CD14-positive monocyte (primary cell): ENCODE results near the gene CTNND2. TPM values are rescaled to one million over a fixed set of nuclear protein-coding genes. Genes with fewer than 3 reads are reported as not detected.

Experiments used
- DNase-seq, 3 donors: peaks; one replicate each; pipeline ENCODE4 v3.0.0-alpha.2; 2011 to 2022
- H2AFZ ChIP-seq: 2 replicates; pipeline ENCODE4 v1.6.0; 2012; ENCODE audit warnings: mild to moderate bottlenecking, low read depth, low read length, inconsistent platforms; ENCODE audit not compliant: insufficient read depth, poor library complexity, severe bottlenecking
- H3K27ac ChIP-seq, 2 donors: 1 replicate in 1 of 2; 2 replicates in 1 of 2; pipeline ENCODE4 v1.5.1; 2012 to 2013; ENCODE audit warnings: low read length in 2 of 2, control low read depth in 1 of 2, inconsistent platforms in 1 of 2, low read depth in 1 of 2, mild to moderate bottlenecking in 1 of 2
- H3K27me3 ChIP-seq, 2 donors: one replicate each; pipeline versions ENCODE4 v1.6.0 to v1.6.1; 2011 to 2013; ENCODE audit warnings: low read length in 2 of 2; ENCODE audit not compliant: control insufficient read depth in 2 of 2, insufficient read depth in 2 of 2
- H3K36me3 ChIP-seq, 2 donors: replicated peaks in 1 of 2; 1 replicate in 1 of 2; 2 replicates in 1 of 2; pipeline versions ENCODE4 v1.5.1 to v1.6.1; 2012 to 2013; ENCODE audit warnings: low read length in 2 of 2, control low read depth in 1 of 2, inconsistent platforms in 1 of 2, mild to moderate bottlenecking in 1 of 2; ENCODE audit not compliant: insufficient read depth in 2 of 2, control insufficient read depth in 1 of 2
- H3K4me1 ChIP-seq, 2 donors: 1 replicate in 1 of 2; 2 replicates in 1 of 2; pipeline versions ENCODE4 v1.5.1 to v1.6.1; 2012 to 2013; ENCODE audit warnings: low read length in 2 of 2, control low read depth in 1 of 2, inconsistent platforms in 1 of 2, mild to moderate bottlenecking in 1 of 2, moderate library complexity in 1 of 2; ENCODE audit not compliant: insufficient read depth in 2 of 2, control insufficient read depth in 1 of 2
- H3K4me2 ChIP-seq: replicated peaks from 2 replicates; pipeline ENCODE3; 2012; ENCODE audit warnings: low read length, moderate library complexity, mild to moderate bottlenecking; ENCODE audit not compliant: poor library complexity, severe bottlenecking; ENCODE audit errors: extremely low read depth
- H3K4me3 ChIP-seq, 3 experiments: fragments of 200-600 bp in 1 of 3; sonication (generic) in 1 of 3; replicated peaks in 1 of 3; 1 replicate in 2 of 3; 2 replicates in 1 of 3; pipeline ENCODE4 v1.5.1; 2011 to 2013; ENCODE audit warnings: low read length in 3 of 3, mild to moderate bottlenecking in 3 of 3, control low read depth in 2 of 3, low read depth in 2 of 3, inconsistent platforms in 1 of 3, moderate library complexity in 1 of 3
- H3K79me2 ChIP-seq: 2 replicates; pipeline ENCODE4 v1.6.0; 2012; ENCODE audit warnings: mild to moderate bottlenecking, control low read depth, inconsistent platforms, low read length, moderate library complexity; ENCODE audit not compliant: insufficient read depth
- H3K9ac ChIP-seq: 2 replicates; pipeline ENCODE4 v1.6.0; 2017; ENCODE audit warnings: low read length, mild to moderate bottlenecking; ENCODE audit not compliant: insufficient read depth, poor library complexity, severe bottlenecking
- H3K9me3 ChIP-seq, 2 donors: replicated peaks in 1 of 2; 1 replicate in 1 of 2; 2 replicates in 1 of 2; pipeline versions ENCODE4 v1.5.1 to v1.6.1; 2012 to 2013; ENCODE audit warnings: low read length in 2 of 2, control low read depth in 1 of 2; ENCODE audit not compliant: control insufficient read depth in 1 of 2, insufficient read depth in 1 of 2
- H4K20me1 ChIP-seq: 2 replicates; pipeline ENCODE4 v1.6.0; 2012; ENCODE audit warnings: mild to moderate bottlenecking, low read length, control low read depth, moderate library complexity; ENCODE audit not compliant: insufficient read depth
- H3K27ac Mint-ChIP-seq, 7 donors: one replicate each; pipeline ENCODE4 v1.8.0; 2020; ENCODE audit warnings: mild to moderate bottlenecking in 7 of 7, mixed read lengths in 7 of 7, moderate library complexity in 6 of 7, inconsistent platforms in 2 of 7
- H3K27me3 Mint-ChIP-seq, 3 donors: one replicate each; pipeline ENCODE4 v1.8.0; 2021 to 2022; ENCODE audit warnings: low read depth in 3 of 3, mild to moderate bottlenecking in 3 of 3, mixed read lengths in 3 of 3, moderate library complexity in 3 of 3, inconsistent platforms in 1 of 3
- H3K36me3 Mint-ChIP-seq, 2 donors: one replicate each; pipeline ENCODE4 v1.8.0; 2020; ENCODE audit warnings: mixed read lengths in 2 of 2, inconsistent platforms in 1 of 2, mild to moderate bottlenecking in 1 of 2
- H3K4me1 Mint-ChIP-seq: one replicate; pipeline ENCODE4 v1.8.0; 2020; ENCODE audit warnings: mild to moderate bottlenecking, mixed read lengths
- H3K4me3 Mint-ChIP-seq, 2 donors: one replicate each; pipeline ENCODE4 v1.8.0; 2020; ENCODE audit warnings: mild to moderate bottlenecking in 2 of 2, mixed read lengths in 2 of 2, moderate library complexity in 1 of 2
- H3K9me3 Mint-ChIP-seq, 7 donors: one replicate each; pipeline ENCODE4 v1.8.0; 2020 to 2022; ENCODE audit warnings: mixed read lengths in 7 of 7, mild to moderate bottlenecking in 6 of 7, moderate library complexity in 6 of 7, inconsistent platforms in 2 of 7
- WGBS: methylation state at CpG from one replicate; pipeline ENCODE4 v1.1.5; 2013; ENCODE audit warnings: missing lambda C conversion rate; ENCODE audit not compliant: insufficient coverage; 5-methylcytosine and 5-hydroxymethylcytosine counted together
- intact Hi-C, 2 donors: fragments of 100-400 bp; cut with micrococcal nuclease; formaldehyde crosslinking; loops; one replicate each; pipeline versions ENCODE4 v1.15.0 to v1.15.1; 2023
- polyA plus RNA-seq, 3 donors: library from polyadenylated mRNA; depleted of rRNA in 1 of 3; unstranded in 2 of 3; stranded (reverse) in 1 of 3; fragments of 300-500 nt in 2 of 3; fragments of >200 nt in 1 of 3; fragmentation: Illumina TruSeq in 2 of 3; gene quantifications; 1 replicate in 2 of 3; 2 replicates in 1 of 3; pipeline ENCODE4 v1.2.3, GENCODE V29; 2012 to 2021
- TF ChIP-seq, protein P1 (sequence below): fragments of 200-600 bp; IDR thresholded peaks from one replicate; pipeline ENCODE4 v1.8.0; 2022; ENCODE audit warnings: antibody characterized with exemption, mild to moderate bottlenecking

The CTNND2 gene
- polyA plus RNA-seq, 3 donors, result not detected

DNA sequence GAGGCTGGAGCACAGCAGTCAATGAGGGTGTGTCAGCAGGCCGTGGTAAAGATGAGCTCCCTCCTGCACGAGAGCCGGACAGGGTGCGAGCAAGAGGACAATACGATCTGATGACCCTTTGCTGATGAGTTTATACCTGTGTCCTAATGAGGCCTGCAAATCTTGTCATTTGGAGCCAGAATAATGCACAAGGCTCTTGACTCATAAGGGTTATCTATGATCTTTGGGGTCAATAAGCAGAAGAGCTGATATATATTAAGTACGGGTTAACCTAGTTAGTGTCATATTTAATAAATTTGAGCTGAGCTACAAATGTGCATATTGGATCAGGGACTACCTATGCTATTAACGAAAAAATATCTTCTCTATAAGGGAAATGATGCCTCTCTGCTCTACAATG lies 46.9 kb downstream of the CTNND2 start:
- H3K27me3 ChIP-seq, result no peaks in the 10 kb centered on the region
- no peak overlapping the region for H3K4me3 Mint-ChIP-seq
- no peaks in the 10 kb centered on the region for H3K36me3 Mint-ChIP-seq
- H2AFZ ChIP-seq, result no peak overlapping the region
- H3K27ac ChIP-seq, result no peak overlapping the region
- no peak for DNase-seq
- H4K20me1 ChIP-seq, result no peaks in the 10 kb centered on the region
- H3K9me3 Mint-ChIP-seq, result peaks cover 0 to 4% (median 0%) of the 10 kb centered on the region in 7 donors
- H3K4me3 ChIP-seq, result no peak overlapping the region
- no peak overlapping the region for H3K27ac Mint-ChIP-seq
- WGBS, result 93% methylated on average over 5 of the region's 7 CpGs
- no peaks in the 10 kb centered on the region for H3K27me3 Mint-ChIP-seq
- H3K4me1 ChIP-seq, result no peaks in the 10 kb centered on the region
- H3K36me3 ChIP-seq, result no peaks in the 10 kb centered on the region
- H3K9ac ChIP-seq, result no peak overlapping the region
- no peaks in the 10 kb centered on the region for H3K4me1 Mint-ChIP-seq
- H3K79me2 ChIP-seq, result no peaks in the 10 kb centered on the region
- no peak overlapping the region for H3K4me2 ChIP-seq
- TF ChIP-seq, protein P1, sequence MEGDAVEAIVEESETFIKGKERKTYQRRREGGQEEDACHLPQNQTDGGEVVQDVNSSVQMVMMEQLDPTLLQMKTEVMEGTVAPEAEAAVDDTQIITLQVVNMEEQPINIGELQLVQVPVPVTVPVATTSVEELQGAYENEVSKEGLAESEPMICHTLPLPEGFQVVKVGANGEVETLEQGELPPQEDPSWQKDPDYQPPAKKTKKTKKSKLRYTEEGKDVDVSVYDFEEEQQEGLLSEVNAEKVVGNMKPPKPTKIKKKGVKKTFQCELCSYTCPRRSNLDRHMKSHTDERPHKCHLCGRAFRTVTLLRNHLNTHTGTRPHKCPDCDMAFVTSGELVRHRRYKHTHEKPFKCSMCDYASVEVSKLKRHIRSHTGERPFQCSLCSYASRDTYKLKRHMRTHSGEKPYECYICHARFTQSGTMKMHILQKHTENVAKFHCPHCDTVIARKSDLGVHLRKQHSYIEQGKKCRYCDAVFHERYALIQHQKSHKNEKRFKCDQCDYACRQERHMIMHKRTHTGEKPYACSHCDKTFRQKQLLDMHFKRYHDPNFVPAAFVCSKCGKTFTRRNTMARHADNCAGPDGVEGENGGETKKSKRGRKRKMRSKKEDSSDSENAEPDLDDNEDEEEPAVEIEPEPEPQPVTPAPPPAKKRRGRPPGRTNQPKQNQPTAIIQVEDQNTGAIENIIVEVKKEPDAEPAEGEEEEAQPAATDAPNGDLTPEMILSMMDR, result no peak
- intact Hi-C loops, result no loop called here
- no peaks in the 10 kb centered on the region for H3K9me3 ChIP-seq

GRCh38 chr5:11854936-11855335 lies 49.3 kb downstream of the CTNND2 start:
- Mint-ChIP-seq H3K4me3 (no peak overlapping the region), H3K9me3 (peaks cover 0 to 4% (median 0%) of the 10 kb centered on the region in 7 donors), H3K36me3 (no peaks in the 10 kb centered on the region), H3K27me3 (no peaks in the 10 kb centered on the region), H3K4me1 (no peaks in the 10 kb centered on the region), H3K27ac (no peak overlapping the region)
- no peak overlapping the region for H3K4me2 ChIP-seq
- no peaks in the 10 kb centered on the region for H4K20me1 ChIP-seq
- intact Hi-C loops, result no loop called here
- H3K79me2 ChIP-seq, result no peaks in the 10 kb centered on the region
- WGBS, result 63% methylated on average over 3 of the region's 5 CpGs
- no peaks in the 10 kb centered on the region for H3K4me1 ChIP-seq
- no peak for DNase-seq
- TF ChIP-seq, protein P1, result no peak
- no peak overlapping the region for H3K27ac ChIP-seq
- no peak overlapping the region for H2AFZ ChIP-seq
- H3K4me3 ChIP-seq, result no peak overlapping the region
- no peaks in the 10 kb centered on the region for H3K27me3 ChIP-seq
- no peaks in the 10 kb centered on the region for H3K9me3 ChIP-seq
- no peaks in the 10 kb centered on the region for H3K36me3 ChIP-seq
- no peak overlapping the region for H3K9ac ChIP-seq
